HG02678 (cell line): ENCODE results near the gene MSGN1.
A peak's percentile ranks its signal among the peaks of the same experiment; 100 is the strongest.

Source experiments
- ATAC-seq: cut with Tn5 transposase; IDR thresholded peaks from one replicate; pipeline ENCODE4 v1.9.1; 2021; ENCODE audit warnings: mild to moderate bottlenecking, moderate library complexity; ENCODE audit not compliant: unreplicated experiment

Gene MSGN1

DNA sequence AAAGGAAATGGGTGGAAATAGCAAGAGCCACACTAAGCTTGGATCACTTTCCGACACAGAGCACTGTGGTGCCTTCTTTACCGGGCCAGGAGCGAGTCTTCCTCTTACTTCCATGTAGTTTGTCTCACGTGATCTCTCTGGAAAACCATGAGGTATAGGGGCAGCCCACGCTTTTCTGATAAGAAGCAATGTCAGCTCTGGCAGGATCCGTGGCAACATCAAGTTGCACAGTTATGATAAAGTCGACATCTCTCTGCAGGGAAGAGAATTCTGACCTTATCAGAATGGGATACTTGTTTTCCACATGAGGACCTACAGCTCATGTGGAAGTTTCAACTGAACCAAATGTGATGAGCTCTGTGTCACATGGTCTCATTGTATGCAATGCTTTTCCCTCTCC is 29.5 kb downstream of the MSGN1 start:
- no peak for ATAC-seq

DNA sequence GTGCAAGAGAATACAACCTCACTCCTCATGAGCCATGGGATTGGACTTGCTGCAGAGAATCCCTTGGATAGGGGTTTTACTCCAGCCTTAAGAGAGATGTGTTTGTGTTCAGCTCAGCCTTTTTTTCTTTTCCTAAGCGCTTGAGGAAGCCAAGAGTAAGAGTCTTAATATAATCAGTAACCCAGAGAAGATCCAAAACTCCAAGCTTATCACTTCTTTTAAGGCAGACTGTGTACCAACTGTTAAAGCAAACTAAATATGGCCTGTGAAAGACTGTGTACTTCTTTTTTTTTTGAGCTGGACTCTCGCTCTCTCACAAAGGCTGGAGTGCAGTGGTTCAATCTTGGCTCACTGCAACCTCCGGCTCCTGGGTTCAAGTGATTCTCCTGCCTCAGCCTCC is 30.4 kb downstream of the MSGN1 start:
- no peak for ATAC-seq

DNA sequence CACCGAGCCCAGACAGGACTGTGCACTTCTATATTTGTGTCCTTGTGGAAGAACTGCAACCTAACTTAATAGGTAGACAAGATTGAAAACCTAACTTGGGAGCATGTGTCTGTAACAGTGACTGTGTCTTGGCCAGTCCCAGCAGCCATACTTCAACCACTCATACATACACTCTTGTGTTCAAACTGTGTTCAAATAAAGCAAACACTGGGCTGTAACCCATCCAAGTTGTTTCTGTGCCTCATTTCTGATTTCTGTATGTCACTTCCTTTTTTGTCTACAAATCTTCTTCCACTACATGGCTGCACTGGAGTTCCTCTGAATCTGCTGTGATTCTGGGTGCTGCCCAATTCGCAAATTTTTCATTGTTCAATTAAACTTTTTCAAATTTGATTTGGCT is 31.0 kb downstream of the MSGN1 start:
- no peak for ATAC-seq

- no peak for ATAC-seq
Observed at GRCh38 chr2:17849275-17849674, 33.0 kb downstream of the MSGN1 start.

GRCh38 chr2:17850151-17850550 is 33.9 kb downstream of the MSGN1 start:
- no peak for ATAC-seq

DNA sequence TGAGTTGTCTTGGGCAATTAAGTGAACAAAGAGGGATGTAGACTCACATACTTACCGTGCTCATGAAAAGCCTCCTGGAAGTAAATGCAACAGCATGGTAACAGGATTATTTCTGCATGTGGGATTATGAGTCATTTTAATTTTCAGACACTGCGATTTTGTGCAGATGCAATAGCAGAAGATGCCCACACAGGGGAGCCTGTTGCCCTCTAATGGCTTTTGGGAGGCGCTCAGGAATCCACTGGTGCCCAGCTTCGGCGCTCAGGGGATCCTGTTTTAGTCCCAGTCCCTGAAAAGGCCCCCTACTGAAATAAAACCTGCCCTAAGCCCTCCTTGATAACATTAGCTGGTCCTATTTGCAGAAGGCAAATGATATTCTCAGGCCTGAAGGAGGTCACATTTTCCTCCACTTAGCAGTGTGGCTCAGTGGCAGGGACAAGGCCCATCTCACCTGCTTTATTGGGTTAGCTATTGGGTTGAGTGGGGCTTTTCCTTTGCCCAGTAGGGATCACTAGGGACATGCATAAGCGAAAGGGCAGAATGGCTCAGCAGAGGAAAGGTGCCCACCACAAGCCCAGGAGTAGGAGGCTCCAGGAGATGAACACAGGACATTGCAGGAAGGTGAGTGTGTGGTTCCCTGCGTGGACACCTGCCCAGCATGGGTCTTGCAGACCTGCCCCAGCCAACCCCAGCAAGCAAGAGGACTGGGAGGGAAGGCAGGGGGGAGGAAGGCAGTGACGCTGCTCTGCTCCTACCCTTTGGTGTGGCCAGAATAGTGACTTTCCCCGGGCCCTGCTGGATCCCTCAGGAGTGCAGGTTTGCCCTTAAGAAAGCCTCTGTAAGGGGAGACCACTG is 35.7 kb downstream of the MSGN1 start:
- peak; percentile 85 for ATAC-seq

- no peak for ATAC-seq
Observed at GRCh38 chr2:17853799-17854198, 37.5 kb downstream of the MSGN1 start.

GRCh38 chr2:17857021-17857420 is 40.8 kb downstream of the MSGN1 start:
- ATAC-seq: no peak

DNA sequence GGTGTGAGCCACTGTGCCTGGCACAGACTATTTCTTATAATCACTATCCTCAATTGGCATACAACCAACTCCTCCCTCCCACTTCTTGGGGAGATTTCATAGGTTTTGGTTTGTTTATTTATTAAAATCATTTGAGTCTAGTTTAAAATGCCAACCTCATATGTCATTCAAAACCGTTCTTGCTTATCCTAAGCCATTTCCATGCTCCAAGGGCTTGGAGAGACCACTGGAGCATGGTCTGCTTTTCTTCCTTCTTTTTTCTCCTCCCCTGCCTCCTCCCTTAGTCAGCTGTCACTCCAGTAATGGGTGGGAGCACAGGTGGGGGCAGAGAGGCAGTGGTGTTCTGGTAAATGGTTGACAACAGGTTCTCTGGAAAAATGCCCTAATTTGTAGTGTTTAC is 41.8 kb downstream of the MSGN1 start:
- ATAC-seq: no peak

GRCh38 chr2:17863539-17863938 is 47.3 kb downstream of the MSGN1 start:
- no peak for ATAC-seq

- ATAC-seq: no peak
Observed at GRCh38 chr2:17864676-17865075, 48.4 kb downstream of the MSGN1 start.

GRCh38 chr2:17867133-17867532 is 50.9 kb downstream of the MSGN1 start:
- ATAC-seq: no peak
